Body of pancreas (tissue), 4 donors: Measurements from ENCODE around the gene TOB1.

Experiments
- POLR2A ChIP-seq, 3 donors: fragments of 450-650 bp; IDR thresholded peaks; one replicate each; pipeline ENCODE4 v1.6.1; 2016; ENCODE audit warnings: antibody characterized with exemption in 3 of 3, mild to moderate bottlenecking in 2 of 3
- TF ChIP-seq, protein P1 (sequence below), 7 experiments: fragments of 450-650 bp in 4 of 7; fragments of 200-600 bp in 3 of 7; sonication (generic) in 3 of 7; IDR thresholded peaks; one replicate each; pipeline ENCODE4 v1.5.1; 2016 to 2019; ENCODE audit warnings: antibody characterized with exemption in 7 of 7

DNA sequence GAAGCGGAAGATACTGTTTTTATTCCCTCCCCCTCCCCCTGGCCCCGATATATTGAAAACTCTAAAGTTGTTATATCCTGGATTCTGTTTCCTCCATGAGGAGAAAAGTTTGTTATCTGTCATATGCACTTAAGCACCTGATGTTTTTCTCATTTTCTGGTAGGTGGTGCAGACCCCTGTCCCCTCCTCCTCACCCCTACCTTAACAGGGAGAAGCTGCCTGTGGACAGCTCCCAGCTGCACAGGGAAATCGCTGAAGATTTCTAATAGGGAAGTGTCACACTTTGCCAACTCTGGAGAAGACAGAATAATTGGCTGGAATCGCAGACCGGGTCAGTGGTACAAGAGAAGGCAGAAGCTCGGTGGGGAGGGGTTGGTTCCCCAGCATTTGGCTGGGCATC is 45.3 kb upstream of the TOB1 start:
- TF ChIP-seq, protein P1, sequence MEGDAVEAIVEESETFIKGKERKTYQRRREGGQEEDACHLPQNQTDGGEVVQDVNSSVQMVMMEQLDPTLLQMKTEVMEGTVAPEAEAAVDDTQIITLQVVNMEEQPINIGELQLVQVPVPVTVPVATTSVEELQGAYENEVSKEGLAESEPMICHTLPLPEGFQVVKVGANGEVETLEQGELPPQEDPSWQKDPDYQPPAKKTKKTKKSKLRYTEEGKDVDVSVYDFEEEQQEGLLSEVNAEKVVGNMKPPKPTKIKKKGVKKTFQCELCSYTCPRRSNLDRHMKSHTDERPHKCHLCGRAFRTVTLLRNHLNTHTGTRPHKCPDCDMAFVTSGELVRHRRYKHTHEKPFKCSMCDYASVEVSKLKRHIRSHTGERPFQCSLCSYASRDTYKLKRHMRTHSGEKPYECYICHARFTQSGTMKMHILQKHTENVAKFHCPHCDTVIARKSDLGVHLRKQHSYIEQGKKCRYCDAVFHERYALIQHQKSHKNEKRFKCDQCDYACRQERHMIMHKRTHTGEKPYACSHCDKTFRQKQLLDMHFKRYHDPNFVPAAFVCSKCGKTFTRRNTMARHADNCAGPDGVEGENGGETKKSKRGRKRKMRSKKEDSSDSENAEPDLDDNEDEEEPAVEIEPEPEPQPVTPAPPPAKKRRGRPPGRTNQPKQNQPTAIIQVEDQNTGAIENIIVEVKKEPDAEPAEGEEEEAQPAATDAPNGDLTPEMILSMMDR (IDR thresholded peaks at IDR 0.05), result no peak
- no peak for TF ChIP-seq POLR2A (IDR thresholded peaks at IDR 0.05)
